ENCODE results near the gene TXNDC12. TPM values are rescaled to one million over a fixed set of nuclear protein-coding genes. Genes with fewer than 3 reads are reported as not detected.

TXNDC12 gene
- total RNA-seq, 2 donors from 2014 or later, result 43.9 to 46.8 TPM

Other genes with a start within 250 kb of the TXNDC12 start
- gene NRDC, start 176.5 kb downstream of the TXNDC12 start, total RNA-seq, result 10 to 100 TPM; 80.7 to 83.5 TPM
- gene RAB3B, start 64.5 kb downstream of the TXNDC12 start, total RNA-seq, result 1 to 10 TPM; 3.2 to 9.2 TPM
- 1 to 10 TPM; 5.2 to 7.7 TPM for gene KTI12, start 21.4 kb downstream of the TXNDC12 start, total RNA-seq
- gene BTF3L4, start 1.1 kb upstream of the TXNDC12 start, total RNA-seq, result 10 to 100 TPM; 19.1 to 20.9 TPM
- 10 to 100 TPM; 17.3 to 20.2 TPM for gene ZFYVE9, start 86.9 kb upstream of the TXNDC12 start, total RNA-seq

Data from left colon (tissue), 2 donors.